HG03045 (cell line): Measurements from ENCODE around the gene ORC5.
"Not testable (repeated sequence)": the region's sequence is repeated elsewhere in the genome, so short reads cannot be mapped to it uniquely, and the experiment has no call there.

Experiments used
- ATAC-seq: cut with Tn5 transposase; IDR thresholded peaks from one replicate; pipeline ENCODE4 v1.9.1; 2021; ENCODE audit warnings: mild to moderate bottlenecking, moderate library complexity; ENCODE audit not compliant: unreplicated experiment

The ORC5 gene

DNA sequence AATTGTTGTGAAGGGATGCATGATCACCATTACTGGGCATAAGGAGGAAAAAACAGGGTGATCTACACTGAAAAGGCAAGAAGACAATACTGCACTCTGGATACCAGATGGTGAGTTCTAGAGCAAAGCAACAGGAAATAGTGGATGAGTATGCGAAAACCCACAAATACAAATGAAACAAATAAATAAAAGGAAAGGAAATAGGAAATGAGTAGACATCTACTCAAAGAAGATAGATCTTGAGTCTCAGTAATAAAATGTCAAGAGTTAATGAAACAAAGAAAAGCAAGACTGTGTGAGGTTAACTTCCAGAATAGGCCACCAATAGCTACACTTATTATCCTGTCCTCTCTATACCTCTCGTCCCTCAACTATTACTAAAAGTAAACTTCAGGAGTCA lies 11.7 kb downstream of the ORC5 start:
- no peak for ATAC-seq

DNA sequence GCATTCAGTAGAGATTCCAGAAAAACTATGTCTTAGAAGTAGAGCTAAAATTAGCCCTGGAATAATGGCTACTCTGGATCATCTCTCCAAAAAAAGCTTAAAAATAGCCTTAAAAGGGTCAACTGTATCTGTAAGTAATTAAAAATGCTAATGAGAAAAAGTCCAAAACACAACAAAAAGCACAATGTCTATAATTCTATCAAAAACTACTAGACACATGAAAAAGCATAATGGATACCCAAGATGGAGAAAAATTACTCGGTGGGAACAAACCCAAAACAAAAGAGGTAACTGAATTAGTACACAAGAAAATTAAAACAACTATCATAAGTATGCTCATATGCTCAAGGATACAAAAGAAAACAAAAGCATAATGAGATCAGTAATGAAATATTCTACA lies 15.4 kb downstream of the ORC5 start:
- no peak for ATAC-seq

DNA sequence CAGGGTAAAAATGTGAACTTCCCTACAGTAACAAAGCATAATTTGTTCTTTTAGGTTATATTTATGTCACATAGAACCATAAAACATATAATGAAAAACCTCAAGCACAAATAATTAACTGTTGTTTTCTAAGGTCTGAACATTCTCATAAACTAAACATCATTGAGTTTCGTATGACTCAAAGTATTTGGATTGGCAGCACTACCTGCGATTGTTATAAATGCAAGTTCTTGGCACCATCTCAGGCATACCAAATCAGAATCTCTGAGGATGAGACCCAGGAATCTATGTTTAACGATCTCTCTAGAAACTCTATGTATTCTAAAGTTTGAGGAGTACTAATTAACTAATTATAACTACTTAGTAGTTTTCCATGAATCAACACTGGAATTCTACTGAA lies 22.5 kb downstream of the ORC5 start:
- no peak for ATAC-seq

DNA sequence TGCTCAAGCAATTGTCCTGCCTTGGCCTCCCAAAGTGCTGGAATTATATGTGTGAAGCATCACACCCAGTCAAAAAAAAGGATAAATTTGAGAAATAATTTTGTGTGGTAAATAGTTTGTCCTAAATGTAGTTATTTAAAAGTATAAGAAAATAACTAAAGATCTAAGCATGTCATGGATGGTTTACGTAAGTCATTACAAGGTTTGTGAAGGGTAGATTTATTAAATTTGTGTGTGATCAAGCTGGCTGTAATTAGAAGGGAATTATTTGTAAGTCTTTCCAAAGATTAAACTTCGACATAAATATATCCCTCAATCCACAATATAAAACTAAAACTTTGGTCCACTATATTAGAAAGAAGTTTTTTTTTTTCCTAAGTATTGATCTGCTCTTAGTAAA lies 28.6 kb downstream of the ORC5 start:
- ATAC-seq, result no peak

DNA sequence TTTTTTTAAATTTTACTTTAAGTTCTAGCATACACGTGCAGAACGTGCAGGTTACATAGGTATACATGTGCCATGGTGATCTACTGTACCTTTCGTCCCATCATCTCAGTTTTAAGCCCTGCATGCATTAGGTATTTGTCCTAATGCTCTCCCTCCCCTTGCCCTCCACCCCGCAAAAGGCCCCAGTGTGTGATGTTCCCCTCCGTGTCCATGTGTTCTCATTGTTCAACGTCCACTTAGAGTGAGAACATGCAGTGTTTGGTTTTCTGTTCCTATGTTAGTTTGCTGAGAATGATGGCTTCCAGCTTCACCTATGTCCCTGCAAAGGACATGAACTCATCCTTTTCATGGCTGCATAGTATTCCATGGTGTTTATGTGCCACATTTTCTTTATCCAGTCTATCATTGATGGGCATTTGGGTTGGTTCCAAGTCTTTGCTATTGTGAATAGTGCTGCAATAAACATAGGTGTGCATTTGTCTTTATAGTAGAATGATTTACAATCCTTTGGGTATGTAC lies 30.2 kb downstream of the ORC5 start:
- ATAC-seq, result not testable (repeated sequence)

DNA sequence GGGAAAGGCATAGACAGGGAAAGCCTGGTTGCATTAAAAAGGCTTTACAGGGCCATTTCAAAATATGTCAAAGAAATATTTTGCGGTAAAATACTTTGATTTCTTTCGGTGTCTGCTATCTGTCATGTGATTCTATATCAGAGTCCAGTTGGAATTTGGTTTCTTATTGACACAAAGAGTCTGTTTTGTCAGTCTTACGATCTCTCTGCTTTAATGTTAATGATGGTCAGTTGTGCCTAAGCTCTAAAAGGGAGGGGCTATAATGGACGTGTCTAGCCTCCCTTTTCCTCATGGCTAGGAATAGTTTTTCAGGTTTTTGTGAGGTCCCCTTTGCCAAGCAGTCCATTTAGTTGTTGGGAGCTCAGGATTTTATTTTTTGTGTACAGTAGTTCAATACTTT lies 31.5 kb downstream of the ORC5 start:
- ATAC-seq, result no peak

DNA sequence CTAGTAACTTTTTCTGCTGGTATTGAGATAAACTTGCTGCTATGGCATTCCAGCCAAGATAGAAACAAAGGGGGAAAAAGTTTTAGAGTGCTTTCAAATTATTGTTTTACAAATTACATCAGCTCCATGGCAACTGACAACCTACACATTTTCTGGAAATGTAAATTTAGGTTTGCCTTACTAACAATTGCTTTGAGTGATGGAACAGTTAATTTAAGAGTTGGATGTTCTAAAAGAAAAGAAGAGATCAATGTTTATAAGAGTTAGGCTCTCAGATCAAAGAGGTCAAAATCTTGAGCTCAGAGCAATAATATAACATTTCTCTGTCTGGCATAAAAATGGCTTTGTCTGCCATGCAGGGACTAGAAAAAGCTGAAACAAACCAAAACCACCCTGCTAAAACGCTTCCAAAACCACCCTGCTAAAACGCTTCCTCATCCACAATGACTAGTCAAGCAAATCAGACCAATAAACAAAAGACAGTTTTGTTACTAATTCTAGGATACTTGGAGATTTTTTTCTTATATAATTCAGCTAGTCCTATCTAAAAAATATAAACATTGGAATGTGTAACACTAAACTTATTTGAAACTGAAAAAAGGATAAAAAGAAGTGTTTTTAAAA lies 32.3 kb downstream of the ORC5 start:
- ATAC-seq, result no peak

DNA sequence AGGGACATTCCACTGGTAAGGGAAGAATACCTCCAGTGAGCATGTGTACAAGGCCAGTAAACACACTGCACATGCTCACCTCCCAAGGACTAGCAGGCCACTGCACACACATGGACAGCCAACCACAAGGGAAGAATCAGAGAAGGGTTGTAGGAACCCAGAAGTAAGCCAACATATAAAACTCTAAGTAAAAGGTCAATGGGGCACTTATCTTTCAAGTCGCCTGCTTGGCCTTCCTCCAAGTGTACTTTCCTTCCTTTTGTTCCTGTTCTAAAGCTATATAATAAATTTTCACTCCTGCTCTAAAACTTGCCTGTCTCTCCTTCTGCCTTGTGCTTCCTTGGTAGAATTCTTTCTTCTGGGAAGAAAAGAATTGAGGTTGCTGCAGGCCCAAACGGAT lies 33.0 kb downstream of the ORC5 start:
- no peak for ATAC-seq

DNA sequence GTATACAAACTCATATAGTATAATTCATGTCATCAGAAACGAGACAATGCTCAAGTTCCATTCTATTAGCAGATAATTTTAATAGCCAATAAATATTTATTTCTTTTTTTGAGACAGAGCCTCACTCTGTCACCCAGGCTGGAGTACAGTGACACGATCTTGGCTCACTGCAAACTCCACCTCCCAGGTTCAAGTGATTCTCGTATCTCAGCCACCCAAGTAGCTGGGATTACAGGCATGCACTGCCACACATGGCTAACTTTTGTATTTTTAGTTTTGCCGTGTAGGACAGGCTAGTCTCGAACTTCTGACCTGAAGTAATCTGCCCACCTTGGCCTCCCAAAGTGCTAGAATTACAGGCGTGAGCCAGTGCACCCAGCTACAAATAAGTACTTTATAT lies 45.7 kb downstream of the ORC5 start:
- no peak for ATAC-seq

DNA sequence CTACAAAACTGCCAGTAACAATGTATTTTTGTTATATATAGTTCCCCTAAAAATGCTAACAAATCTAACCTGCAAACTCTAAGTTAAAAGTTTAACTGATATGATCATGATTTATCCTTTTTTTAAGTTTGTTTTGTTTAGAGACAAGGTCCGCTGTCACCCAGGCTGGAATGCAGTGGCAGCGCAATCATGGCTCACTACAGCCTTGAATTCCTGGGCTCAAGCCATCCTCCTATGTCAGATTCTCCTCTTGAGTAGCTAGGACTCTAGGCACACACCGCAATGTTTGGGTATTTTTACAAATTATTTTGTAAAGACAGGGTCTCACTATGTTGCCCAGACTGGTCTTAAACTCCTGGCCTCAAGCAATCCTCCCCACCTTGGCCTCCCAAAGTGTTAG lies 46.6 kb downstream of the ORC5 start:
- no peak for ATAC-seq

DNA sequence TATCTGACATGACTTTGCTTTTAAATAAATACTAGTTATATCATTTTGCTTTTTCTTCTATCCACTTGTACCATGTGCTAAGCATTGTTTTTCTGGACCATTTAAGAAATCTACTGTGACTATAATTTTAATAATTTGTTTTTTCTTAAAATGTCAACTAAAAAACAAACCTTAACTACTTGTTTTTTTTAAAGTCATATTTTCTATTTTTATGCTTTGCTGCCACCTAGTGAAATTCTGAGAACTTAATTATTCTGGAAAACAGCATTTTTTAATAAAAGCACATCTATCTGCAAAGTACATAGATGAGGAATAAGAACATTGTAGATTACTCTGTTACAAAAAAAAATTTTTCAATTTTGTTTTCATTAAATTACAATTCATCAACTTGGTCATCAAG lies 47.4 kb downstream of the ORC5 start:
- no peak for ATAC-seq

DNA sequence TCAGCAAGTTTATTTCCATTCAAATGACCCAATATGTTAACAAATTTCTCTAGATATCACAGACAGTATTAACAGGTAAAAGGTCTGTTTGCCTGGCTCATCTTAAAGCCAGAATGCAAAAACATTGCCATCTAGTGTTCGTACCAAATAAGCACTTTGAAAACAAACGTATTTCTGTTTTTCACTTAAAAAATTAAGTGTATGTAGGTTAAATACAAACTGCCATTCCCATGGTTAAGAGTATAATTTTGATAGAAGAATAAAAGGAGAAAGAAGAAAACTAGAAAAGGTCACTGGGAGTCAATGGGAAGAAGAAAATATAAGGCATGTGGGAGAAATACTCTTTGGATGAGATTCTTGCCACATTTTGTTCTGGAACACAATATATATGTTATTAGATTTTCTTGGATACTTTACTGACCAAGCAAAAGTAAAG lies 51.0 kb downstream of the ORC5 start:
- no peak for ATAC-seq

DNA sequence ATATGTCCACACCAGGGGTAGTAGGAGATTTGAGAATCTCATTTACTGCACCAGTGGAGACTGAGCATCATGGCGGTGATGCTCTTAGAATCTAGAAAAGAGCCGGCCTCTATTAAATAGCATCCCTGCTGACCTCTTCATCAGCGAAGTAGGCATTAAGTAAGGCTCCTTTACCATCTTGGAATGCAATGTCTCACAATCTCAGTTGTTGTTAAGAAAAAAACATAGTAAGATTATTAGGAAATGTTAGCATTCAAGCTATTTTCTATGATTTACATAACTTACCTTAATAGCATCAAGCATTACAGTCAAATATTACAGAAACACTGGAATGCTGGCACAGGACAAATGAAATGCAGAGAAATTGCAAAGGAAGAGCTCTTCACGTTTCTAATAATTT lies 54.5 kb downstream of the ORC5 start:
- no peak for ATAC-seq

DNA sequence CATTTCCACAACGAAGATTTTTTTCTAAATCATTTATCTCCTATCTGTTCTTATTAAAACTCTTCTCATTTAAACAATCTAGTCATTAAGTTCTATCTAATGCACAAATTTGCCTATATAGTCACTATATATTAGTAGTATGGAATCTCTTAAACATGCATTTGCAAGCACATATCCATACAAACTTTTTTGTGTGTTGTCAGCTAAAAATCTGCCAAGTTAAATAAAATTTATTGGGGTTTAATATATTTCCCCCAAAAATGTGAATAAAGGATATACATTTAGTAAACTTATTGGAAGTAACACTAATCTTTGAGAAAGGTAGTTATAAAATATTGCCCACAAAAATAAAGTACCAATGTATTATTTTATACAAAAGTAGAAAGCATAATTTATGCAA lies 55.3 kb downstream of the ORC5 start:
- ATAC-seq, result no peak

DNA sequence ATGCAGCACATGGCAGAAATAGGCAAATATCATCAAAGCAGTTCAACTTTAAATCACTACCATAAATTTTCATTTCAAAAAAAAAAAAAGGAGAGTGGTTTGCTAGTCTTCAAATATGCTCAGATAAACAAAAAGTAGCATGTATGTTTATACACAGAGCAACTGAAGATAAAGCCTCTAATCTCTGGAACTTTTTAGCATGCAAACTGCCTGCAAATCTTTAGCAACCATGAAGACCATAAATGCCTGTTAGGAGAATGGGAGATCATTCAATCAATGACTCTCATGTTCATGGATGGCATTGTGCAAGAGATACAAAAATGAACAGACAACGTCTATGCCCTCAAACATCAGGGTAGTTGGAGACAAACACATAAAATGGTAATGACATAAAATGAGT lies 57.3 kb downstream of the ORC5 start:
- ATAC-seq, result no peak

DNA sequence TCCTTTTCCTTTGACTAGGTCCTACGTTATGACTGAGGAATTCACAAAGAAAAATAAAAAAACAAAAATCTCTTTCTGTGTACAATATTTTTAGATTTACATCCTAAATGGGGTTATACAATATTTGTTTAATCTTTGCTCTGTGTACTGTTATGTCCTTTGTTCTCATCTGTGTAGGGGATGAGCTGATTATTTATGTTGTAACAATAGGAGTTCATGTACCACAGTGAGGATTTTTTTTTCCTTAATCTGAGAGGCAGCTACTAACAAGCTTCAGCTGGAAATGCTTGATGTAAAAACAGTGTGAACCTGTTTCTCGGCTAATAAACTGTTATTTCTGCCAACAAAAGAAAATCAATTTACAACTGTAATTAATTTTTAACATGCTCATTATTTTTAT lies 58.0 kb downstream of the ORC5 start:
- ATAC-seq, result no peak

DNA sequence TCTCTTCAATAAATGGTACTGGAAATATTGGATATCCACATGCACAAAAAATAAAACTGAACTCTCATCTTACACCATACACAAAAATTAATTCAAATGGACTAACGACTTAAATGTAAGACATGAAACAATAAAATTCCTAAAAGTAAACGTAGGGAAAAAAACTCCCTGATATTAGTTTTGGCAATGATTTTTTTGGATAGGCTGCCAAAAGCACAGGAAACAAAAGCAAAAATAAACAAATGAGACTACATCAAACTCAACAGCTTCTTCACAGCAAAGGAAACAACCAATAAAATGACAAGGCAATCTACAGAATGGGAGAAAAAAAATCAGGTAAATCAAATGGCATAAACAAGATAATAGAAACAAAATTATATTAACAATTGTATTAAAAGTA lies 65.7 kb downstream of the ORC5 start:
- ATAC-seq, result no peak

DNA sequence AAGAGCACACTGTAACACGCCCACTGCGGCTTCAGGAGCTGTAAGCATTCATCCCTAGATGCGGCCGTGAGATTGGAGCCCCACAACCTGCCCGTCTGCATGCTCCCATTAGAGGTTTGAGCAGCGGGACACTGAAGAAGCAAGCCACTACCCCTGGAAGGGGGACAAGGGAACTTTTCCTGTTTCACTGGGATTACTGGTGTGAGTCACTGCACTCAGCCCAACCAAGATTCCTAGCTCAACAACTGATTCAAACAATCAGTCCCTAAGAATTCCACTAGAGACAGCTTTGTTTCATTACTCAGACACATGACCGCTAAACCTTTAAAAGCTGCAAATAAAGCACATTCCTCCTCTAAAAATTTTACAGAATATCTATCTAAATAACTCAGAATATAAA lies 69.8 kb downstream of the ORC5 start:
- no peak for ATAC-seq

DNA sequence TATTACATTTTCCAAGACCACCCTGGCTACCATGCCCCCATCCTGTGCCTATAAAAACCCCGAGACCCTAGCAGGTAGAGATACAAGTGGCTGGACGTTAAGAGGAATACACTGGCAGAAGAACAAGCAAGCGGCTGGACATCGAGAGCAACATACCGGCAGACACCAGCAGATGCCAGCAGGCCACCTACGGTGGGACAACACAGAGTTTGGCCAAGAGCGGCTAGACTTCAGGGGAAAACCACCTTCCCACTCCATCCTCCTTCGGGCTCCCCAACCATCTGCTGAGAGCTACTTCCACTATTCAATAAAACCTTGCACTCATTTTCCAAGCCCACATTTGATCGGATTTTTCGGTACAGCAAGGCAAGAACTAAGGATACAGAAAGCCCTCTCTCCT lies 70.3 kb downstream of the ORC5 start:
- no peak for ATAC-seq

DNA sequence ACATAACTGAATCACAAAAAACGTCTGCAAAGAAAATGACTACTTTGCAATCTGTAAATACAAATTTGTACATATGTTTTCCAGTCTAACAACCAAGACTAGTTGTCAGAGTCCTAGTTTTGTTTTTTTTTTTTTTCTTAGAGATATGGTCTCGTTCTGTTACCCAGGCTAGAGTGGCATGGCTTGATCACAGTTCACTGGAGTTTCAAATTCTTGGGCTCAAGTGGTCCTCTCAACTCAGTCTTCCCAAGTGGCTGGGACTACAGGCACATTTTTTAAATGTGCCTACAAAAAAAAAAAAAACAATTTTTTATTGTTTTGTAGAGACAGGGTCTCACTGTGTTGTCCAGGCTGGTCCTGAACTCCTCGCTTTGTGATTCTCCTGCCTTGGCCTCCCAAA lies 70.8 kb downstream of the ORC5 start:
- ATAC-seq, result no peak

DNA sequence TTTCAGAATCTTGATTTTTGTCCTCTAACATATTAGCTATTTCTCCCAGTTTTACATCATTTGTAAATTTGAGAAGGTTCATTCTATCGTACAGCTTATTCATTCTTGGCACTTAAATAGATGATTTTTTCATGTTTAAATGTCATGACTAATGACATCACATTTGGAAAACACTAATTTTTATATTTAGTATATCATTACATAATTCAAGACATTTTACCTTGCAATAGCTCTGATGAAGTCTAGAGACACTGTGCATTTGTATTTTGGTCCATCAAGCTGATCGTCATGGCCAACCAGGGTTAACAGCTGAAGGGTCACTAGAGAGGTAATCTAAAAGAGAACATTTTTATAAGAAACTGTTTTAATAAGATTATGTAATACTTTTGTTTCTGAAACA lies 71.3 kb downstream of the ORC5 start:
- ATAC-seq, result no peak

DNA sequence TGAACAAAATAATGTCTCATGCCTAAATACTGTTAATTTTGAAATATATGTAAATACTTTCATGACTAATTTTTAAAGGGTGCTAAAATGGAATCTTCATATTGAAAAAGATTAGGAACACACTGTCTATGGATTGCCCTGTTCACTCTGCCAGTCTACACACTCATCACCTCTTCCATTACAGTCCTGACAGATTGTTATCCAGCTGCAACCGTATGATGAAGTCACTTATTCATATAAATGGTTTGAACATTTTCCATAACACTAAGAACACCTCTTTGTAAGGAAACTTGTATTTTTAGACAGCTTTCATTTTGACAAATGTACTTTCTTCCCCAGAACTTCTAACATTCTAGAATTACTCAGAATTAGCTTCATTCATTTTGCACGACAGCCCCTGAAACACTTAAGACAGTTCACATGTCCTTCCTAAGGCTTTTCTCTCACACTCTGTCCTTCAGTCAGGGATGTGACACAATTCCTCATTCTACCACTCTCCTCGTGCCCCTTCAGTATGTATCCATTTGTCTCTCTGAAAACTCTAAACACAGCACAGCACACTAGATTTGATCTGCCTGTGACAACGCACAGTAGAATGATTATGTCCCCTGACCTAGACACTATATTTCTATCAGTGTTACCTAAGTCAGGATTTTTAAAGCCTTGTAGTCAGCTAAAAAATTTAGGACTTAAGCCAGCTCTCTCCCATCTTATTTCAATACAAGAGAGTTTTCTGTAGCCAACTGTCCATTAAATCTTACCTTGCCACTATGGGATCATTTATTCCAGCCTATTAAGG lies 71.9 kb downstream of the ORC5 start:
- ATAC-seq, result no peak

DNA sequence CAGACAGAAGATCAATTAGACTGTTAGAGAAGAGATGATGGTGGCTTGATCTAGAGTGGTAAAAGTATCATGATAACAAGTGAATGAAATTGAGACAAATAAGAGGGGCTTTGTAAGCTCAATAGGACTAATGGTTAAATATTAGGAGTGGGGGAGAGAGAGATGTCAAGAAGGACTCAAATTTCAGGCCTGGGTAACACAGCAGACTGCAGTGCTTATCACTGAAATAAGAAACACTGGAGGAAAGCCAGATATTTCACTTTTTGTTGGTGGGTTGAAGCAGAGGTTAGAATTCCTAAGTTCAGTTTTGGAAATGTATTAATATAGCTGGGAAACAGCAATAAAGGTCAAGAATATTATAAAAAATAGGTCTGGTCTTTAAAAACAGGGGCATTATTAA lies 74.6 kb downstream of the ORC5 start:
- ATAC-seq, result no peak
